ENCODE data around the gene UMODL1.

Gene UMODL1, protein sequence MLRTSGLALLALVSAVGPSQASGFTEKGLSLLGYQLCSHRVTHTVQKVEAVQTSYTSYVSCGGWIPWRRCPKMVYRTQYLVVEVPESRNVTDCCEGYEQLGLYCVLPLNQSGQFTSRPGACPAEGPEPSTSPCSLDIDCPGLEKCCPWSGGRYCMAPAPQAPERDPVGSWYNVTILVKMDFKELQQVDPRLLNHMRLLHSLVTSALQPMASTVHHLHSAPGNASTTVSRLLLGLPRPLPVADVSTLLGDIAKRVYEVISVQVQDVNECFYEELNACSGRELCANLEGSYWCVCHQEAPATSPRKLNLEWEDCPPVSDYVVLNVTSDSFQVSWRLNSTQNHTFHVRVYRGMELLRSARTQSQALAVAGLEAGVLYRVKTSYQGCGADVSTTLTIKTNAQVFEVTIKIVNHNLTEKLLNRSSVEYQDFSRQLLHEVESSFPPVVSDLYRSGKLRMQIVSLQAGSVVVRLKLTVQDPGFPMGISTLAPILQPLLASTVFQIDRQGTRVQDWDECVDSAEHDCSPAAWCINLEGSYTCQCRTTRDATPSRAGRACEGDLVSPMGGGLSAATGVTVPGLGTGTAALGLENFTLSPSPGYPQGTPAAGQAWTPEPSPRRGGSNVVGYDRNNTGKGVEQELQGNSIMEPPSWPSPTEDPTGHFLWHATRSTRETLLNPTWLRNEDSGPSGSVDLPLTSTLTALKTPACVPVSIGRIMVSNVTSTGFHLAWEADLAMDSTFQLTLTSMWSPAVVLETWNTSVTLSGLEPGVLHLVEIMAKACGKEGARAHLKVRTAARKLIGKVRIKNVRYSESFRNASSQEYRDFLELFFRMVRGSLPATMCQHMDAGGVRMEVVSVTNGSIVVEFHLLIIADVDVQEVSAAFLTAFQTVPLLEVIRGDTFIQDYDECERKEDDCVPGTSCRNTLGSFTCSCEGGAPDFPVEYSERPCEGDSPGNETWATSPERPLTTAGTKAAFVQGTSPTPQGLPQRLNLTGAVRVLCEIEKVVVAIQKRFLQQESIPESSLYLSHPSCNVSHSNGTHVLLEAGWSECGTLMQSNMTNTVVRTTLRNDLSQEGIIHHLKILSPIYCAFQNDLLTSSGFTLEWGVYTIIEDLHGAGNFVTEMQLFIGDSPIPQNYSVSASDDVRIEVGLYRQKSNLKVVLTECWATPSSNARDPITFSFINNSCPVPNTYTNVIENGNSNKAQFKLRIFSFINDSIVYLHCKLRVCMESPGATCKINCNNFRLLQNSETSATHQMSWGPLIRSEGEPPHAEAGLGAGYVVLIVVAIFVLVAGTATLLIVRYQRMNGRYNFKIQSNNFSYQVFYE

GRCh38 chr21:42071146-42071737 is at the start of gene UMODL1:
UMODL1 (plus strand) TSS chr21:42071317; CDS start chr21:42071317, 0 bp downstream.
- no peak for DNase-seq

- DNase-seq = no peak
Observed at GRCh38 chr21:42021371-42022090, 49.6 kb upstream of the UMODL1 start.

GRCh38 chr21:42022091-42022430 is 49.1 kb upstream of the UMODL1 start:
- DNase-seq = no peak

DNA sequence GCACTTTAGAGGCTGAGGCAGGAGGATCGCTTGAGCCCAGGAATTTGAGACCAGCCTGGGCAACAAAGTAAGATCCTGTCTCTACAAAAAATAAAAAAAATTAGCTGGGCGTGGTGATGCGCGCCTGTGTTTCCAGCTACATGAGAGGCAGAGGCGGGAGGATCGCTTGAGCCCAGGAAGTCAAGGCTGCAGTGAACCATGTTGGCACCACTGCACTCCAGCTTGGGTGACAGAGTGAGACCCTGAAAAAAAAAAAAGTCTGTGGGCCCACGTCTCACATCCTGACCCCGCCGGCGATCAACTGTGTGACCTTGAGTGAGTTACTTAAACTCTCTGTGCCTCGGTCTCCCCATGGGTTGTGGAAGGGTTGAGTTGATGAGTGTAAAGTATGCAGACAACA is 48.2 kb upstream of the UMODL1 start:
- no peak for DNase-seq

GRCh38 chr21:42025376-42026081 is 45.6 kb upstream of the UMODL1 start:
- DNase-seq = no peak

- no peak for DNase-seq
Observed at GRCh38 chr21:42026082-42026435, 45.1 kb upstream of the UMODL1 start.

DNA sequence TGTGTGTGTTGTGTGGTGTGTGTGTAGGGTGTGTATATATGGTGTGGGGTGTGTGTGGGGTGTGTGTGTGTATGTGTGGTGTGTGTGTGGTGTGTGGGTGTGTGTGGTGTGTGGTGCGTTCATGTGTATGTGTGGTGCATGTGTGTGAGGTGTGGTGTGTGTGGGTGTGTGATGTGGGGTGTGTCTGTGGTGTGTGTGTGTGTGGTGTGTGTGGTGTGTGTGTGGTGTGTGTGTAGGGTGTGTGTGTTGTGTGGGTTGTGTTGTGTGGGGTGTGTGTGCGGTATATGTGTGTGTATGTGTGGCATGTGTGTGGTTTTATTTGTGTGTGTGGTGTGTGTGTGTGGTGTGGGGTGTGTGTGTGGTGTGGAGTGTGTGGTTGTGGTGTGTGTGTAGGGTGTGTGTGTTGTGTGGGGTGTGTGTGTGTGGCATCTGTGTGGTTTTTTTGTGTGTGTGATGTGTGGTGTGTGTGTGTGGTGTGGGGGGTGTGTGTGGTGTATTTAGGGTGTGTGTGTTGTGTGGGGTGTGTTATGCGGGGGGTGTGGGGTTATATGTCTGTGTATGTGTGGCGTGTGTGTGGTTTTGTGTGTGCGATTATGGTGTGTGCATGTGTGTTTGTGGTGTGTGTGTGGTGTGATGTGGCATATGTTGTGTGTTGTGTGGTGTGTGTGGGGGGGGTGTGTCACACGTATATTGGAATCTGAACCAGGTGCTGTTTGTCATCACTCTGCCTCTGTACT is 43.9 kb upstream of the UMODL1 start:
- DNase-seq = no peak

DNA sequence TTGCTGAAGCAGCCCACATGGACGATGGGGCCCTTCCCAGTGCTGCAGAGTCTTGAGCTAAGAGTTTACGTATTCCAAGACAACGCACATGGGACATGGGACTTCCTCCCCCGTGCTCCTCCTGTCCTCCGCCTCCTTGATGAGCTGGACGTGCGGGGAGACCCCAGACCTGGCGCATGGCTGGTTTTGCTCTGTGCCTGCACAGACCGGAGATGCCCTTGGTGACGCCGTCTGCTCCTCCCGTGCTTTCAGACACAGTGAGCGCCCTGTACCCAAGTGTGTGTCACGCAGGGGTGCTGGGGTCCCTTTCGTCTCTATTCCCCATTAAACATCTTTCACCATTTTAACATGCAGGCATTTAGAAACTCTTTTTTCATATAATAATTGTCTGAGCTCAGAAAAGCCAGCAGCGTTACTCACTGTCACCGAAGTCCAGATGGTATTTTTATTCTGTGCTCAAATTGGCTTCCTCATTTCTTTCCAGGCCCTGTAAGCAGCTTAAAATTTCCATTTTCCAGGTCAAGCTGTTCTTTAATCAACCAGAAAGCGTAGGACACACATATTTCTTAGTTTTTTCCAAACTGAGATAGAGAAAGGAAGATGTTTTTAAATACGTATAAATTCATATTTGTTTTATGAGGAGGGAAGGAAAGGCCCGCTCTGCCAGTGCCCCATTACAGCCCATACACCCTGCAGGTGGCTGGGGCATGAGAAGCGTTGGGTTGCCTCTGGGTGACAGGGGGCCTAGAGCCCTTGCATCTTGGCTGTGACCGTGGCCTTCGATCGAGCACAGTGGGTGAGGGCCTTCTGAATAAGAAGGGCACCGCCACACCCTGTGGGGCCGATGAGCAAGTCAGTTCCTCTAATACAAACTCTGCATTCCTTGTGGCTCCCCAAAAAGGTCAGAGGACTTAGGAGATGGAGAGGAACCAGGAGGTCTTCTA is 43.0 kb upstream of the UMODL1 start:
- DNase-seq = no peak

DNA sequence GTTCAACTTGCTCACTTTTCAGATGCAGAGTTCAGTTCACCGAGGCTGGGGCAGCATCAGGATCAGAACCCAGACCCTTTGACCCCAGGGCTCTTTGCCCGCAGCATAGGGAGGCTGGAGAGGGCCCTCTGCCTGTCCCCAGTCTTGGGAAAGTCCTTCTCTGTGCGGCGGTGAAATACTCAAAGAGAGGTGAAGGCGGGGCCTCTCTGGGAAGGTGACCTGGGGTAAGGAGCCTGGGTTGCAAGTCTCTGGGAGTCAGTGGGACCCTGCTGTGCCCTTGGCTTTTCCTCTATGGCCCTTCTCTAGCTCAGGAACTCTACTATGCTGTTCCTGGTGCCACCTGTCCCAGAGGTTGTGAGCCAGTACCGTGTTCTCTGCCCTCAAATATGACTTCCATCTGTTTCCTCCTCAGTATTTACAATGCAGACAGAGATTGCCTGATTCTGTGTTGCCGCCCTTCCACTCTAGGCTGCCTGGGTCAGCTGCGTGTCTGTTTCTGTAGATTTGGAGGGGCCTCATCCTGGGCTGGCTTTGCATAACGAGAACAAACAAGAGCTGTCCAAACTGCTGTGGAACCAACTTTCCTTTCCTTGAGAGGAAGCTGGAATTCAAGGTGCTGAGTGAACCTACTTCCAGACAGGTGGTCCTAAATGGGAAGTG is 42.2 kb upstream of the UMODL1 start:
- DNase-seq = no peak

- no peak for DNase-seq
Observed at GRCh38 chr21:42030311-42030710, 40.8 kb upstream of the UMODL1 start.

DNA sequence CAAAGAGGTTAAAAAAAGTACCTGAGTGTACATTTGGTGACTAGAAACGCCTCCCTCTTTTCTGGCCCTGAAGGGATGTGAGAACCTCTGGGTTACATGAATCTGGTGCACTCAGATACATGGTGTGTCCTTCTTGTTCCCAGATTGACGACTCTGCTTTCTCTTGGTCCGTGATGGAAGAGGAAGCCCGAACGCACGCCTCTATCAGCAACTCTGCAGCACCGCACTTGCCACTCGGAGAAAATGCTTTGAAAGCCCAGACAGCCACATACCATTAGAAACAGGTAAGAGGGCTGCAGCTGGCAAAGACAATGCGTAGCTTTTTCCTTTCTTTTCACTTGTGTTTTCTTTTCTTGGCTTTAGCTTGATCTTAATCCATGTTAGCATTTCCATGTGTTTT is 39.9 kb upstream of the UMODL1 start:
- no peak for DNase-seq

DNA sequence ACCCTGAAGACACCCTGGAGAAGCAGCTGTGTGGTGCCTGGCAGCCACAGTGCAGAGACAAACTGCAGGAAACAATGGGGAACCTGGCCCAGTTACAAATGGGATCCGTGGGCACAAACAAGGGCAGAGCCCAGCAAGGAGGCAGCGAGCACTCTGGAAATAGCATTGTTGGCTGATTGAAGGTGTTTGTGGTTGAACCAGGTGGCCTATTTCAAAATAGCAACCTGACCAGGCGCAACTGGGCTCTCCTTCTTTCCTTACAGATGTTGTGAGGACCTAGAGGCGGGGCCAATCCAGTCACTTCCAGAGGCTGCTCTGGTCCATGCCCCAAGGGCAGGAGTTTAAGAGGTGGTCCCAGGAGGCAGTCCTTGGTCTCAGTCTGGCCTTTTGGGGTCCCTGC is 39.3 kb upstream of the UMODL1 start:
- no peak for DNase-seq

DNA sequence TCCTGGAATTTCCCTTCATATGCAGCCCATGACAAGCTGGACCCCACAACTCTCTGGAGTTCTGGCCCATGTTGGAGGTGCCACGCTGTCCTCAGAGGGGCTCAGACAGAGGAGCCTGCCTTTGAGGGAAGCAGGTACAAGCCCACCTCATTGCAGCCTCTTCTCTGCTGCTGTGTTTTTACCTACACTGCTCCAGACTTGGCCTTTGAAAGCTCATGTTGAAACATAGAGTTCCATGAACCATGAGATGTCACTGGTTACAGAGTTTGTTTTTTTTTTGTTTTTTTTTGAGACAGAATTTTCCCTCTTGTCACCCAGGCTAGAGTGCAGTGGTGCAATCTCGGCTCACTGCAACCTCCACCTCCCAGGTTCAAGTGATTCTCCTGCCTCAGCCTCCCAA is 38.9 kb upstream of the UMODL1 start:
- DNase-seq = no peak

- DNase-seq = no peak
Observed at GRCh38 chr21:42032968-42033367, 38.1 kb upstream of the UMODL1 start.

- no peak for DNase-seq
Observed at GRCh38 chr21:42036313-42036712, 34.8 kb upstream of the UMODL1 start.

GRCh38 chr21:42037516-42037915 is 33.6 kb upstream of the UMODL1 start:
- no peak for DNase-seq

GRCh38 chr21:42037943-42038342 is 33.2 kb upstream of the UMODL1 start:
- no peak for DNase-seq

- no peak for DNase-seq
Observed at GRCh38 chr21:42038393-42038792, 32.7 kb upstream of the UMODL1 start.

- DNase-seq = no peak
Observed at GRCh38 chr21:42038826-42039425, 32.2 kb upstream of the UMODL1 start.
